GM12865 (cell line): ENCODE results near the gene GABRB1.

Experiments used
- DNase-seq: peaks from one replicate; pipeline ENCODE4 v3.0.0; 2010; ENCODE audit warnings: low read depth
- H3K4me3 ChIP-seq: 2 replicates; pipeline ENCODE4 v1.5.1; 2011; ENCODE audit warnings: mild to moderate bottlenecking, low read depth, low read length, control low read depth
- TF ChIP-seq, protein P1 (sequence below): IDR thresholded peaks from 2 replicates; pipeline ENCODE4 v1.5.1; 2011; ENCODE audit warnings: low read length, control low read depth, low read depth, inconsistent platforms; ENCODE audit not compliant: insufficient read depth; ENCODE audit errors: missing control alignments

Gene GABRB1

DNA sequence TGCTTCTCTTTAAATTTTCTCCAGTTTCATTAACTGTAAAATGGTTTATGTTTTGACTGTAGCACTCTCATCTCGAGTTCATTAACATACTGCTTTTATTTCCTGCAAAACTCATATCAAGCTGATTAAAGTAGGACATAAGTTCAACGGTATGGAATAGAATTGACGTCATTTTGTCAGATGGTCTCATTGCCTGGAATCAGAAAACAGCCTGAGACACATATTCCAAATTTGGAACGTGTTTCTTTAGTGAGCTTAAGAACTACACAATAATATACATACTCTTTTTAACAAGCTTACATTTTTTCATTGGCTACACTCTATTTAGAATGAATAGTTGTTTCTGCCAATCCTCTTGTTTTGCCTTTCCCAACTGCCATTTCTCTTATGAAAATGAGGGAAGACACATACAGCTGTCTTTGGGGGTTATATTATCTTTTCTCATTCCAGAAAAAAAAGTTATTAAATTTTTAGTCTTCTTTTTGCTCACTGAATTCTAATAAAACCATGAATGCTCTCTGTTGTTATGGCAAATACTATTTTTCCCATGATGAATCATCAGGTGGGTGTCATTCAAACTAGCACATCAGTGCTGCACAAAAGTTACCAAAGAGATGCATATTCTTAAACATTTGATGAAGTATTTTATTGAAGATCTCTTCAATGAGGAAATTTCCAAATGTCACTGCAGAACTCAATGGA lies 162.8 kb downstream of the GABRB1 start:
- H3K4me3 ChIP-seq: no peak overlapping the region
- DNase-seq: no peak
- TF ChIP-seq, protein P1, sequence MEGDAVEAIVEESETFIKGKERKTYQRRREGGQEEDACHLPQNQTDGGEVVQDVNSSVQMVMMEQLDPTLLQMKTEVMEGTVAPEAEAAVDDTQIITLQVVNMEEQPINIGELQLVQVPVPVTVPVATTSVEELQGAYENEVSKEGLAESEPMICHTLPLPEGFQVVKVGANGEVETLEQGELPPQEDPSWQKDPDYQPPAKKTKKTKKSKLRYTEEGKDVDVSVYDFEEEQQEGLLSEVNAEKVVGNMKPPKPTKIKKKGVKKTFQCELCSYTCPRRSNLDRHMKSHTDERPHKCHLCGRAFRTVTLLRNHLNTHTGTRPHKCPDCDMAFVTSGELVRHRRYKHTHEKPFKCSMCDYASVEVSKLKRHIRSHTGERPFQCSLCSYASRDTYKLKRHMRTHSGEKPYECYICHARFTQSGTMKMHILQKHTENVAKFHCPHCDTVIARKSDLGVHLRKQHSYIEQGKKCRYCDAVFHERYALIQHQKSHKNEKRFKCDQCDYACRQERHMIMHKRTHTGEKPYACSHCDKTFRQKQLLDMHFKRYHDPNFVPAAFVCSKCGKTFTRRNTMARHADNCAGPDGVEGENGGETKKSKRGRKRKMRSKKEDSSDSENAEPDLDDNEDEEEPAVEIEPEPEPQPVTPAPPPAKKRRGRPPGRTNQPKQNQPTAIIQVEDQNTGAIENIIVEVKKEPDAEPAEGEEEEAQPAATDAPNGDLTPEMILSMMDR: no peak

- DNase-seq: no peak
- H3K4me3 ChIP-seq: no peak overlapping the region
- TF ChIP-seq, protein P1: no peak
Measured at GRCh38 chr4:47195706-47196105, 164.3 kb downstream of the GABRB1 start.

DNA sequence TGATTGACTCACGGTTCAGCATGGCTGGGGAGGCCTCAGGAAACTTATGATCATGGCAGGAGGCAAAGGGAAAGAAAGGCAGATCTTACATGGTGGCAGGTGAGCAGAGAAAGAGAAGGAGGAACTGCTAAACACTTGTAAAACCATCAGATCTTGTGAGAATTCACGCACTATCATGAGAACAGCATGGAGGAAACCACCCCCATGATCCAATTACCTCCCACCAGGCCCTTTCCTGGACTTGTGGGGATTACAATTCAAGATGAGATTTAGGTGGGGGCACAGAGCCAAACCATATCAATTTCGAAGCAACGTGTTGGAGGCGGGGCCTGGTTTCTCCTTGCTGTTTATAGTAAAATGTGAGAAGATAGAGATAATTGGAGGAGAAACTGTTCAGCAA lies 167.4 kb downstream of the GABRB1 start:
- H3K4me3 ChIP-seq: no peak overlapping the region
- DNase-seq: no peak
- TF ChIP-seq, protein P1: no peak

DNA sequence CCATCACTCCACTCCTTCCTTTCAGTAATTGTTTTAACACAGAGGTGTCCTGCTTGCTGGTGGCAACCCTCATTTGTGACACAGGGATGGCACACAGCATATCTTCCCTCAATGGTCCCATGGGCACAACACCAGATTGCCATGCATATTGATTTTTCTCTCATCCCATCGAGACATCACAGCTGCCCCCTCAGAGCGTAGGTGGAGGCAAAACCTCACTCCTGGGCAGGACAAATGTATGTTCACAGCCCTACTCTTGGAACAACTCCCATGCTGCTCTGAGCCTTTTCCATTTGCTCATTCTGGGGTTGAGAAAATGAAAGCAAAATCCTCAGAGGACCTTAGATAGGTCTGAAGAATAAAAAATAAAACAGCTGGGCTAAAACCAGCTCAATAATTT lies 172.2 kb downstream of the GABRB1 start:
- DNase-seq: no peak
- TF ChIP-seq, protein P1: no peak
- H3K4me3 ChIP-seq: no peak overlapping the region

- no peak for DNase-seq
- TF ChIP-seq, protein P1: no peak
- H3K4me3 ChIP-seq: no peak overlapping the region
Measured at GRCh38 chr4:47207555-47207954, 176.2 kb downstream of the GABRB1 start.

- no peak overlapping the region for H3K4me3 ChIP-seq
- DNase-seq: no peak
- TF ChIP-seq, protein P1: no peak
Measured at GRCh38 chr4:47209833-47210232, 178.5 kb downstream of the GABRB1 start.

GRCh38 chr4:47210828-47211227 lies 179.5 kb downstream of the GABRB1 start:
- no peak for DNase-seq
- TF ChIP-seq, protein P1: no peak
- no peak overlapping the region for H3K4me3 ChIP-seq
